NCI-H1694 (cell line): ENCODE measurements around the gene POLA2.
"Not testable (repeated sequence)": the region's sequence is repeated elsewhere in the genome, so short reads cannot be mapped to it uniquely, and the experiment has no call there.

Source experiments
- DNase-seq: peaks from one replicate; lab custom pipeline; 2025; lab: John Stamatoyannopoulos, UW

POLA2 gene

GRCh38 chr11:65241692-65242091 is 20.1 kb upstream of the POLA2 start:
- no peak for DNase-seq

- no peak for DNase-seq
Measured at GRCh38 chr11:65242389-65242788, 19.4 kb upstream of the POLA2 start.

GRCh38 chr11:65243797-65244196 is 18.0 kb upstream of the POLA2 start:
- no peak for DNase-seq

GRCh38 chr11:65245046-65245445 is 16.7 kb upstream of the POLA2 start:
- not testable (repeated sequence) for DNase-seq

- no peak for DNase-seq
Measured at GRCh38 chr11:65246506-65246905, 15.3 kb upstream of the POLA2 start.

- DNase-seq: not testable (repeated sequence)
Measured at GRCh38 chr11:65248184-65248710, 13.5 kb upstream of the POLA2 start.

- DNase-seq: no peak
Measured at GRCh38 chr11:65251476-65251875, 10.3 kb upstream of the POLA2 start.

GRCh38 chr11:65254724-65255123 is 7.0 kb upstream of the POLA2 start:
- no peak for DNase-seq

GRCh38 chr11:65258988-65259387 is 2.8 kb upstream of the POLA2 start:
- no peak for DNase-seq

- DNase-seq: no peak
Measured at GRCh38 chr11:65260302-65260701, 1.5 kb upstream of the POLA2 start.

GRCh38 chr11:65260756-65261590 is 789 bp upstream of the POLA2 start:
- no peak for DNase-seq

GRCh38 chr11:65262381-65262680 is 569 bp downstream of the POLA2 start:
- DNase-seq: no peak

- no peak for DNase-seq
Measured at GRCh38 chr11:65262776-65263175, 1.0 kb downstream of the POLA2 start.

GRCh38 chr11:65264747-65265146 is 3.0 kb downstream of the POLA2 start:
- DNase-seq: not testable (repeated sequence)

- DNase-seq: no peak
Measured at GRCh38 chr11:65266210-65266609, 4.4 kb downstream of the POLA2 start.

- peak; percentile 71 for DNase-seq
Measured at GRCh38 chr11:65274735-65275682, 13.2 kb downstream of the POLA2 start.

- DNase-seq: no peak
Measured at GRCh38 chr11:65275906-65276305, 14.1 kb downstream of the POLA2 start.

GRCh38 chr11:65277631-65278277 is 16.0 kb downstream of the POLA2 start:
- DNase-seq: no peak

- DNase-seq: no peak
Measured at GRCh38 chr11:65278356-65278755, 16.6 kb downstream of the POLA2 start.

- no peak for DNase-seq
Measured at GRCh38 chr11:65279279-65279678, 17.5 kb downstream of the POLA2 start.

- no peak for DNase-seq
Measured at GRCh38 chr11:65279741-65280440, 18.1 kb downstream of the POLA2 start.

GRCh38 chr11:65280646-65281045 is 18.9 kb downstream of the POLA2 start:
- DNase-seq: no peak
